ENCODE measurements around the gene AGAP1. TPM values are rescaled to one million over a fixed set of nuclear protein-coding genes. Genes with fewer than 3 reads are reported as not detected.

The AGAP1 gene
- polyA plus RNA-seq, 4 donors, result 9.8 to 19.2 (median 15.5) TPM

DNA sequence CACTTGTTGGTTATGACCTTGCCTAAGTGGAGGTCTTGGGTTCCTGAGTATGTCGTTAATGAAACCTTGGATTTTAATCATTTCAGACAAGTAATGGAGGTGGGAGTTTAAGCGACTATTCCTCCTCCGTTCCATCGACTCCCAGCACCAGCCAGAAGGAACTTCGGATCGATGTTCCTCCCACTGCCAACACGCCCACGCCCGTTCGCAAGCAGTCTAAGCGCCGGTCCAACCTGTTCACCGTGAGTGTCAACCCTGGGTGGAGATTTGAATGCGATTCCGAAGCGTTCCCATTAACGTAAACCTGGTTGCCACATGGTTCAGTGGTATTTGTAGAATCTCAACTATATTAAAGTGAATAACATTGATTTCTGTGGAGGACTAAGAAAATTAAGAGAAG lies 305.4 kb downstream of the AGAP1 start:
- WGBS, 3 donors, result 91 to 95% (median 95%) methylated on average over 17 of the region's 17 CpGs
- no peaks in the 10 kb centered on the region for H3K4me1 ChIP-seq (ENCODE audit: control insufficient read depth in 3 of 3, insufficient read depth in 2 of 3, low read depth in 1 of 3, low read length in 2 of 3)
- DNase-seq (no peak), FAIRE-seq (no peak)
- no peaks in the 10 kb centered on the region for H3K27me3 ChIP-seq (ENCODE audit: control insufficient read depth in 3 of 3, insufficient read depth in 3 of 3, low read length in 3 of 3)
- no peak overlapping the region for H3K4me3 ChIP-seq (ENCODE audit: low read depth in 1 of 3, low read length in 3 of 3)
- H3K9me3 ChIP-seq (ENCODE audit: control insufficient read depth in 2 of 2, insufficient read depth in 1 of 2, low read depth in 1 of 2, low read length in 1 of 2), result no peaks in the 10 kb centered on the region
- H3K27ac ChIP-seq (ENCODE audit: low read depth in 1 of 3, low read length in 2 of 3), result no peak overlapping the region
- peaks cover 8 to 41% (median 9%) of the 10 kb centered on the region in 3 donors for H3K36me3 ChIP-seq (ENCODE audit: control insufficient read depth in 3 of 3, insufficient read depth in 2 of 3, low read depth in 1 of 3, low read length in 3 of 3)

GRCh38 chr2:235802542-235802941 lies 308.7 kb downstream of the AGAP1 start:
- Histone ChIP-seq H3K27me3 (ENCODE audit: control insufficient read depth in 3 of 3, insufficient read depth in 3 of 3, low read length in 3 of 3) (no peaks in the 10 kb centered on the region), H3K9me3 (ENCODE audit: control insufficient read depth in 2 of 2, insufficient read depth in 1 of 2, low read depth in 1 of 2, low read length in 1 of 2) (no peaks in the 10 kb centered on the region), H3K4me1 (ENCODE audit: control insufficient read depth in 3 of 3, insufficient read depth in 2 of 3, low read depth in 1 of 3, low read length in 2 of 3) (no peaks in the 10 kb centered on the region), H3K27ac (ENCODE audit: low read depth in 1 of 3, low read length in 2 of 3) (no peak overlapping the region), H3K4me3 (ENCODE audit: low read depth in 1 of 3, low read length in 3 of 3) (no peak overlapping the region), H3K36me3 (ENCODE audit: control insufficient read depth in 3 of 3, insufficient read depth in 2 of 3, low read depth in 1 of 3, low read length in 3 of 3) (peaks cover 8 to 46% (median 13%) of the 10 kb centered on the region in 3 donors)
- FAIRE-seq (no peak), DNase-seq (no peak)

DNA sequence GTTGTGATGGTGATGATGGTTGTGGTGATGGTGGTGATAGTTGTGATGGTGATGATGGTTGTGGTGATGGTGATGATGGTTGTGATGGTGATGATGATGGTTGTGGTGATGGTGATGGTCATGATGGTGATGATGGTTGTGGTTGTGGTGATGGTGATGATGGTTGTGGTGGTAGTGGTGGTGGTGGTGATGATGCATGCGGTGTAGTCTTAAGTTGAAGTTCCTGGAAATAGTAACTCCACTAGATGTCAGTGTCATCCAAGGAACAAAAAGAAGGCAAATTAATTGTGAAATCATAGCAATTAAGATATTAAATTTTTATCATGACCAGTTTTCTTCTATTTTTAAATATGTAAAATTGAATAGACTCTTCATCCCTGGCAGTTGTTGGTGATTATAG lies 309.2 kb downstream of the AGAP1 start:
- Histone ChIP-seq H3K9me3 (ENCODE audit: control insufficient read depth in 2 of 2, insufficient read depth in 1 of 2, low read depth in 1 of 2, low read length in 1 of 2) (no peaks in the 10 kb centered on the region), H3K36me3 (ENCODE audit: control insufficient read depth in 3 of 3, insufficient read depth in 2 of 3, low read depth in 1 of 3, low read length in 3 of 3) (peaks cover 8 to 42% (median 14%) of the 10 kb centered on the region in 3 donors), H3K4me1 (ENCODE audit: control insufficient read depth in 3 of 3, insufficient read depth in 2 of 3, low read depth in 1 of 3, low read length in 2 of 3) (no peaks in the 10 kb centered on the region), H3K4me3 (ENCODE audit: low read depth in 1 of 3, low read length in 3 of 3) (no peak overlapping the region), H3K27ac (ENCODE audit: low read depth in 1 of 3, low read length in 2 of 3) (no peak overlapping the region), H3K27me3 (ENCODE audit: control insufficient read depth in 3 of 3, insufficient read depth in 3 of 3, low read length in 3 of 3) (no peaks in the 10 kb centered on the region)
- no peak for FAIRE-seq
- DNase-seq, result no peak
- 86 to 100% (median 96%) methylated on average over 1 of the region's 1 CpG for WGBS, 3 donors

DNA sequence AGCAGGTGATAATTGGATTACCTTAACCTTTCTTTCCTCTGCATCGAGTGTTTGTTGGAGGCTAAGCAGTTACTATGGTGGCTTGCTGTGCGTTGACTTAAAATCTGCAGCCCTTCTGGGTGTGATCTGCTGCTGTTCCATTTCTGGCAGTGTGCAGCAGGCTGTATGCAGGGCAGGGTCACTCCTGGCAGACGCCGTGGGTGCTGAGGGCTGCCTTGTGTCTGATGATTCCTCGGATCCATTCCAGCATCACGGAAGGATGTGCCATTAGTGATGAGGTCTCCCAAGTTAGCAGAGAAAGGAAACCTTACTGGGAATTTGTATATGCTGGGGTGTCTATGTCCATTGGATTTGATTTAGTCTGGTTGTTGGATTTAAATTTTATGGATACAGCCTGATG lies 310.8 kb downstream of the AGAP1 start:
- no peak overlapping the region for H3K4me3 ChIP-seq (ENCODE audit: low read depth in 1 of 3, low read length in 3 of 3)
- H3K9me3 ChIP-seq (ENCODE audit: control insufficient read depth in 2 of 2, insufficient read depth in 1 of 2, low read depth in 1 of 2, low read length in 1 of 2), result no peaks in the 10 kb centered on the region
- FAIRE-seq, result no peak
- 81 to 88% (median 87%) methylated on average over 6 of the region's 6 CpGs for WGBS, 3 donors
- peaks cover 7 to 44% (median 16%) of the 10 kb centered on the region in 3 donors for H3K36me3 ChIP-seq (ENCODE audit: control insufficient read depth in 3 of 3, insufficient read depth in 2 of 3, low read depth in 1 of 3, low read length in 3 of 3)
- no peaks in the 10 kb centered on the region for H3K27me3 ChIP-seq (ENCODE audit: control insufficient read depth in 3 of 3, insufficient read depth in 3 of 3, low read length in 3 of 3)
- DNase-seq, result no peak
- H3K27ac ChIP-seq (ENCODE audit: low read depth in 1 of 3, low read length in 2 of 3), result no peak overlapping the region
- no peaks in the 10 kb centered on the region for H3K4me1 ChIP-seq (ENCODE audit: control insufficient read depth in 3 of 3, insufficient read depth in 2 of 3, low read depth in 1 of 3, low read length in 2 of 3)

DNA sequence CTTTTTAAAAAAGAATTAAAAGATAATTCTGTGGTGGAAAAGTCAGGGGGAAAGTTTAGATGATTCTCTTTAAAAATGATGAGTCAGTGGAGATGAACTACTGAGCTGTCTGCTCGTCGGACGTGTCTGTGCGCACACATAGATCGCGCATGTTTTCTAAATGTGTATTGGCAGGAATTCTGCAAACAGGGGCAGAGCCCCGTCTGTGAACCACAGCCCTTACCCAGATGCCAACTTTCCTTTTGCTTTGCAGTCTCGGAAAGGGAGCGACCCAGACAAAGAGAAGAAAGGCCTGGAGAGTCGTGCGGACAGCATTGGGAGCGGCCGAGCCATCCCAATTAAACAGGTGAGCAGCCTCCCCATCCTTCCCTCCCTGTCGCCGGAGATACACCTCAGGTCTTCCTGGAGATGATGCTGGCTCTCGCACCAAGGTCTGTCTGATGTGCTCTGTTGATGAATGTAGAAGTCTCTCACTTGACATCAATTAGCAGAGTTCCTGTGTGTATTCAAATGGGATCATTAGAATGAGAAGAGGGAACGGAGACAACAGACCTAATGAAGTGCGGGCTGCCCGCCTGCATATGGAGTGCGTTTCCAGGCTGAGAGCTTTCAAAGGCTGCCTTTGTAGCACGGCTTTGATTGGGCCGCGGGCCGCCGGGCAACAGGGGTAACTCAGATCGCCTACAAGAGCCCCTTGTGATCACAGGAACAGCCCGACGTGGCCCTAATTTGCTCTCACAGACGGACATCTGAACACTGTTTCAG lies 313.3 kb downstream of the AGAP1 start:
- FAIRE-seq (no peak), DNase-seq (no peak)
- WGBS, 3 donors, result 88 to 94% (median 91%) methylated on average over 29 of the region's 29 CpGs
- no peak overlapping the region for H3K27ac ChIP-seq (ENCODE audit: low read depth in 1 of 3, low read length in 2 of 3)
- H3K9me3 ChIP-seq (ENCODE audit: control insufficient read depth in 2 of 2, insufficient read depth in 1 of 2, low read depth in 1 of 2, low read length in 1 of 2), result no peaks in the 10 kb centered on the region
- H3K4me1 ChIP-seq (ENCODE audit: control insufficient read depth in 3 of 3, insufficient read depth in 2 of 3, low read depth in 1 of 3, low read length in 2 of 3), result no peaks in the 10 kb centered on the region
- no peaks in the 10 kb centered on the region for H3K27me3 ChIP-seq (ENCODE audit: control insufficient read depth in 3 of 3, insufficient read depth in 3 of 3, low read length in 3 of 3)
- no peak overlapping the region for H3K4me3 ChIP-seq (ENCODE audit: low read depth in 1 of 3, low read length in 3 of 3)
- peaks cover 0 to 43% (median 12%) of the 10 kb centered on the region in 3 donors for H3K36me3 ChIP-seq (ENCODE audit: control insufficient read depth in 3 of 3, insufficient read depth in 2 of 3, low read depth in 1 of 3, low read length in 3 of 3)

GRCh38 chr2:235808366-235808765 lies 314.5 kb downstream of the AGAP1 start:
- FAIRE-seq (no peak), DNase-seq (no peak)
- Histone ChIP-seq H3K36me3 (ENCODE audit: control insufficient read depth in 3 of 3, insufficient read depth in 2 of 3, low read depth in 1 of 3, low read length in 3 of 3) (peaks cover 0 to 55% (median 13%) of the 10 kb centered on the region in 3 donors), H3K27me3 (ENCODE audit: control insufficient read depth in 3 of 3, insufficient read depth in 3 of 3, low read length in 3 of 3) (no peaks in the 10 kb centered on the region), H3K27ac (ENCODE audit: low read depth in 1 of 3, low read length in 2 of 3) (no peak overlapping the region), H3K9me3 (ENCODE audit: control insufficient read depth in 2 of 2, insufficient read depth in 1 of 2, low read depth in 1 of 2, low read length in 1 of 2) (no peaks in the 10 kb centered on the region), H3K4me1 (ENCODE audit: control insufficient read depth in 3 of 3, insufficient read depth in 2 of 3, low read depth in 1 of 3, low read length in 2 of 3) (no peaks in the 10 kb centered on the region), H3K4me3 (ENCODE audit: low read depth in 1 of 3, low read length in 3 of 3) (no peak overlapping the region)
- WGBS, 3 donors, result 94 to 96% (median 94%) methylated on average over 10 of the region's 10 CpGs

DNA sequence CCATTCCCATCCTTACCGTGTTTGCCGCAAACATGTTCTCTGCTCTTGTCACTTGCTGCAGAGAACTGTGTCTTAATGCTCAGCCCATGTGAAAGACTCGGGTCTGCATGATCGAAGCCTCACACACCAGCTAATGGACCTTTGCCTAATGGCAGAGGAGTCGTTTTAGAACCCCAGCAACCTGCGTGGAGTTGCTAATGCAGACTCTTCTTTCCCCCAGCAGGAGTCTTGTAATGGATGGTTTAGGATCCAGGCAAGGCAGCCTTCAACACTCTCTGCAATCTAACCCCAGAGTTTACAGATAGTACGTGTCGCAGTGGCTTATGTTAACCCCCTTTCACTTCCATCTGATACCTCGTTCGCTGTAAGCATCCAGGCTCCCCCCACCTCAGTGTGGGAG lies 316.4 kb downstream of the AGAP1 start:
- Histone ChIP-seq H3K27me3 (ENCODE audit: control insufficient read depth in 3 of 3, insufficient read depth in 3 of 3, low read length in 3 of 3) (no peaks in the 10 kb centered on the region), H3K4me3 (ENCODE audit: low read depth in 1 of 3, low read length in 3 of 3) (no peak overlapping the region), H3K27ac (ENCODE audit: low read depth in 1 of 3, low read length in 2 of 3) (no peak overlapping the region), H3K4me1 (ENCODE audit: control insufficient read depth in 3 of 3, insufficient read depth in 2 of 3, low read depth in 1 of 3, low read length in 2 of 3) (no peaks in the 10 kb centered on the region), H3K9me3 (ENCODE audit: control insufficient read depth in 2 of 2, insufficient read depth in 1 of 2, low read depth in 1 of 2, low read length in 1 of 2) (no peaks in the 10 kb centered on the region), H3K36me3 (ENCODE audit: control insufficient read depth in 3 of 3, insufficient read depth in 2 of 3, low read depth in 1 of 3, low read length in 3 of 3) (peaks cover 0 to 72% (median 13%) of the 10 kb centered on the region in 3 donors)
- WGBS, 3 donors, result 84 to 92% (median 92%) methylated on average over 10 of the region's 10 CpGs
- DNase-seq (no peak), FAIRE-seq (no peak)

DNA sequence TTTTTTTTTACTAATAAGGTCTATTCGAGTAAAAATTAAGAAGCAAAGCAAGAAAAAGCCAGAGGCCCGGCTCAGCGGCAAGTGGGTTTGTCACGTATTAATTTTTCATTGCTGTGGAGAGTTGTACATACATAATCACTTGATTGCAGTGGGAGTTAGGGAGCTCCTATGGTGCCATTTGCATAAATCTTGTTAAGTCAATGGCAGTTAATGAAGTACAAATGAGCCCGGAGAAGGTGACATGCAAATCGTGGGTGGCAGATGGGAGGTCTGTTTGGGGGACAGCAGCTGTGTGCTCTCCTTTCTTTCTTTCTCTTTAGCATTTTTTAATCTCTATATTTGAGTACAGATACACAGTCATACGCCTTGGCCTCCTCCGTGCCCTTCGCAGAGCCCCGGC lies 317.0 kb downstream of the AGAP1 start:
- no peak for FAIRE-seq

More for the DNA sequence above, 317.0 kb downstream of the AGAP1 start:
- peaks cover 0 to 77% (median 13%) of the 10 kb centered on the region in 3 donors for H3K36me3 ChIP-seq (ENCODE audit: control insufficient read depth in 3 of 3, insufficient read depth in 2 of 3, low read depth in 1 of 3, low read length in 3 of 3)
- H3K9me3 ChIP-seq (ENCODE audit: control insufficient read depth in 2 of 2, insufficient read depth in 1 of 2, low read depth in 1 of 2, low read length in 1 of 2), result no peaks in the 10 kb centered on the region
- WGBS, 3 donors, result 89 to 94% (median 91%) methylated on average over 10 of the region's 10 CpGs
- no peaks in the 10 kb centered on the region for H3K4me1 ChIP-seq (ENCODE audit: control insufficient read depth in 3 of 3, insufficient read depth in 2 of 3, low read depth in 1 of 3, low read length in 2 of 3)
- DNase-seq, result no peak
- no peak overlapping the region for H3K27ac ChIP-seq (ENCODE audit: low read depth in 1 of 3, low read length in 2 of 3)
- H3K4me3 ChIP-seq (ENCODE audit: low read depth in 1 of 3, low read length in 3 of 3), result no peak overlapping the region
- no peaks in the 10 kb centered on the region for H3K27me3 ChIP-seq (ENCODE audit: control insufficient read depth in 3 of 3, insufficient read depth in 3 of 3, low read length in 3 of 3)
